Testis (tissue), 2 donors: ENCODE measurements around the gene CRABP2.

Experiments
- CTCF ChIP-seq, 3 experiments: fragments of 450-650 bp in 2 of 3; fragments of 200-600 bp in 1 of 3; sonication (generic) in 1 of 3; IDR thresholded peaks; one replicate each; pipeline ENCODE4 v1.5.1; 2016 to 2019; ENCODE audit warnings: antibody characterized with exemption in 3 of 3, mild to moderate bottlenecking in 2 of 3, moderate library complexity in 1 of 3
- POLR2A ChIP-seq: fragments of 450-650 bp; IDR thresholded peaks from one replicate; pipeline ENCODE4 v1.6.1; 2017; ENCODE audit warnings: antibody characterized with exemption, mild to moderate bottlenecking, moderate library complexity

- TF ChIP-seq CTCF (IDR thresholded peaks at IDR 0.05) (peak in 1 of 3 experiments; percentile 11), POLR2A (no peak)
Measured at GRCh38 chr1:156684227-156684782, 21.1 kb downstream of the CRABP2 start.
